Neural cell (in vitro differentiated cells): ENCODE data around the gene MS4A7. TPM values are rescaled to one million over a fixed set of nuclear protein-coding genes. Genes with fewer than 3 reads are reported as not detected.

Source experiments
- H2AFZ ChIP-seq: fragments of 200-600, 300-800 bp; sonication (generic), shearing (Covaris generic); 2 replicates; pipeline ENCODE4 v1.6.0; 2014; ENCODE audit warnings: low read depth, mild to moderate bottlenecking, antibody characterized with exemption, low read length, moderate library complexity
- H3F3A ChIP-seq: fragments of 200-600 bp; shearing (Covaris generic); 2 replicates; pipeline ENCODE4 v1.6.1; 2016; ENCODE audit warnings: mild to moderate bottlenecking, moderate library complexity, mixed read lengths, antibody characterized with exemption, low read length; ENCODE audit not compliant: insufficient read depth, poor library complexity, severe bottlenecking
- H3K27ac ChIP-seq: fragments of 200-600, 300-800 bp; sonication (generic), shearing (Covaris generic); 2 replicates; pipeline ENCODE4 v1.5.1; 2014; ENCODE audit warnings: mild to moderate bottlenecking, low read length, moderate library complexity
- H3K27me3 ChIP-seq: fragments of 300-800, 200-600 bp; sonication (generic), shearing (Covaris generic); 2 replicates; pipeline ENCODE4 v1.6.0; 2014; ENCODE audit warnings: mild to moderate bottlenecking, low read depth, low read length, moderate library complexity; ENCODE audit not compliant: insufficient read depth
- H3K36me3 ChIP-seq: fragments of 300-800, 200-600 bp; sonication (generic), shearing (Covaris generic); 2 replicates; pipeline ENCODE4 v1.5.1; 2014; ENCODE audit warnings: mild to moderate bottlenecking, antibody characterized with exemption, low read length, moderate library complexity; ENCODE audit not compliant: insufficient read depth
- H3K4me2 ChIP-seq: fragments of 300-800, 200-600 bp; sonication (generic), shearing (Covaris generic); 2 replicates; pipeline ENCODE4 v1.6.0; 2014; ENCODE audit warnings: mild to moderate bottlenecking, low read length
- H3K4me3 ChIP-seq: fragments of 300-800, 200-600 bp; sonication (generic), shearing (Covaris generic); 2 replicates; pipeline ENCODE4 v1.5.1; 2014; ENCODE audit warnings: mild to moderate bottlenecking, low read length, moderate library complexity
- H3K79me2 ChIP-seq: fragments of 200-600 bp; shearing (Covaris generic); replicated peaks from 2 replicates; pipeline ENCODE4 v1.6.0; 2014; ENCODE audit warnings: mild to moderate bottlenecking, low read length, moderate library complexity; ENCODE audit not compliant: insufficient read depth
- H3K9ac ChIP-seq: fragments of 300-800, 200-600 bp; sonication (generic), shearing (Covaris generic); 2 replicates; pipeline ENCODE4 v1.6.1; 2016; ENCODE audit warnings: mild to moderate bottlenecking, low read length, mixed read lengths
- H3K9me2 ChIP-seq: fragments of 200-600 bp; shearing (Covaris generic); 2 replicates; pipeline ENCODE4 v1.6.1; 2016; ENCODE audit warnings: mild to moderate bottlenecking, low read length, mixed read lengths; ENCODE audit not compliant: insufficient read depth
- H3K9me3 ChIP-seq: fragments of 200-600, 300-800 bp; sonication (generic), shearing (Covaris generic); 2 replicates; pipeline ENCODE4 v1.6.1; 2016; ENCODE audit warnings: mild to moderate bottlenecking, mixed run types, low read length, moderate library complexity, mixed read lengths
- H4K20me1 ChIP-seq: fragments of 200-600 bp; shearing (Covaris generic); 2 replicates; pipeline ENCODE4 v1.6.1; 2016; ENCODE audit warnings: mild to moderate bottlenecking, mixed run types; ENCODE audit not compliant: insufficient read depth
- EZH2 ChIP-seq: fragments of 200-600, 300-800 bp; shearing (Covaris generic), sonication (generic); IDR thresholded peaks from 2 replicates; pipeline ENCODE4 v1.6.1; 2014; ENCODE audit warnings: antibody characterized with exemption, low read length, borderline replicate concordance, mild to moderate bottlenecking; ENCODE audit not compliant: insufficient read depth, poor library complexity, severe bottlenecking
- MXI1 ChIP-seq: fragments of 450-650 bp; conservative IDR thresholded peaks from 2 replicates; pipeline ENCODE4 v1.6.1; 2014; ENCODE audit warnings: antibody characterized with exemption, mild to moderate bottlenecking; ENCODE audit not compliant: poor library complexity, severe bottlenecking
- POLR2AphosphoS5 ChIP-seq: IDR thresholded peaks from 2 replicates; pipeline ENCODE4 v1.6.1; 2012
- TAF1 ChIP-seq: IDR thresholded peaks from 2 replicates; pipeline ENCODE4 v1.6.1; 2012; ENCODE audit warnings: low read depth
- polyA plus RNA-seq: library from polyadenylated mRNA; depleted of rRNA; stranded (reverse); fragments of >200 nt; gene quantifications from 2 replicates; pipeline ENCODE4 v1.2.3, GENCODE V29; 2014
- TF ChIP-seq, protein P1 (sequence below): IDR thresholded peaks from 2 replicates; pipeline ENCODE4 v1.6.1; 2012; ENCODE audit warnings: borderline replicate concordance

The MS4A7 gene
- polyA plus RNA-seq, 1 donor from 2014 or later, result not detected

DNA sequence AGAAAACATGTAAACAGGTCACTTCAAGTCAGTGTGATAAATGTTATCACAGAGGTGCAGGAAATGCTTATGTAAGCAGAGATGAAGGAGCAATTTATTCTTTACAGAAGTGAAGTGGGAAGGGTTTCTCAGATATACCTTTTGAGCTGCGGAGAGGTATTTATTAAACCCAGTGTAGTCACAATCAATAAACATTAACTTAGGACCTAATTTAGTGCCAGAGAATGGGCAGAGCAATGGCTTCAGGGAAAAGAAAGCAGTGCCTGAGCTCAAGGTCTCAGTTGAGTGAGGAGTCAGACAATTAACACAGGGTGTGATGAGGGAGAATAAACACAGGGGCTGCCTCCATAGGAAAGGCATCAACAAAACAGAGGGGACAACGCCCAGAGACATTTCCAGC is 52.9 kb downstream of the MS4A7 start:
- Histone ChIP-seq H3K27me3 (no peaks in the 10 kb centered on the region), H3K9me2 (no peaks in the 10 kb centered on the region), H3F3A (no peaks in the 10 kb centered on the region), H2AFZ (no peak overlapping the region), H4K20me1 (no peaks in the 10 kb centered on the region), H3K36me3 (no peaks in the 10 kb centered on the region), H3K4me2 (no peak overlapping the region), H3K9ac (no peak overlapping the region), H3K4me3 (no peak overlapping the region), H3K9me3 (no peaks in the 10 kb centered on the region), H3K27ac (no peak overlapping the region), H3K79me2 (no peaks in the 10 kb centered on the region)
- TF ChIP-seq, protein P1, sequence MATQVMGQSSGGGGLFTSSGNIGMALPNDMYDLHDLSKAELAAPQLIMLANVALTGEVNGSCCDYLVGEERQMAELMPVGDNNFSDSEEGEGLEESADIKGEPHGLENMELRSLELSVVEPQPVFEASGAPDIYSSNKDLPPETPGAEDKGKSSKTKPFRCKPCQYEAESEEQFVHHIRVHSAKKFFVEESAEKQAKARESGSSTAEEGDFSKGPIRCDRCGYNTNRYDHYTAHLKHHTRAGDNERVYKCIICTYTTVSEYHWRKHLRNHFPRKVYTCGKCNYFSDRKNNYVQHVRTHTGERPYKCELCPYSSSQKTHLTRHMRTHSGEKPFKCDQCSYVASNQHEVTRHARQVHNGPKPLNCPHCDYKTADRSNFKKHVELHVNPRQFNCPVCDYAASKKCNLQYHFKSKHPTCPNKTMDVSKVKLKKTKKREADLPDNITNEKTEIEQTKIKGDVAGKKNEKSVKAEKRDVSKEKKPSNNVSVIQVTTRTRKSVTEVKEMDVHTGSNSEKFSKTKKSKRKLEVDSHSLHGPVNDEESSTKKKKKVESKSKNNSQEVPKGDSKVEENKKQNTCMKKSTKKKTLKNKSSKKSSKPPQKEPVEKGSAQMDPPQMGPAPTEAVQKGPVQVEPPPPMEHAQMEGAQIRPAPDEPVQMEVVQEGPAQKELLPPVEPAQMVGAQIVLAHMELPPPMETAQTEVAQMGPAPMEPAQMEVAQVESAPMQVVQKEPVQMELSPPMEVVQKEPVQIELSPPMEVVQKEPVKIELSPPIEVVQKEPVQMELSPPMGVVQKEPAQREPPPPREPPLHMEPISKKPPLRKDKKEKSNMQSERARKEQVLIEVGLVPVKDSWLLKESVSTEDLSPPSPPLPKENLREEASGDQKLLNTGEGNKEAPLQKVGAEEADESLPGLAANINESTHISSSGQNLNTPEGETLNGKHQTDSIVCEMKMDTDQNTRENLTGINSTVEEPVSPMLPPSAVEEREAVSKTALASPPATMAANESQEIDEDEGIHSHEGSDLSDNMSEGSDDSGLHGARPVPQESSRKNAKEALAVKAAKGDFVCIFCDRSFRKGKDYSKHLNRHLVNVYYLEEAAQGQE, result no peak

DNA sequence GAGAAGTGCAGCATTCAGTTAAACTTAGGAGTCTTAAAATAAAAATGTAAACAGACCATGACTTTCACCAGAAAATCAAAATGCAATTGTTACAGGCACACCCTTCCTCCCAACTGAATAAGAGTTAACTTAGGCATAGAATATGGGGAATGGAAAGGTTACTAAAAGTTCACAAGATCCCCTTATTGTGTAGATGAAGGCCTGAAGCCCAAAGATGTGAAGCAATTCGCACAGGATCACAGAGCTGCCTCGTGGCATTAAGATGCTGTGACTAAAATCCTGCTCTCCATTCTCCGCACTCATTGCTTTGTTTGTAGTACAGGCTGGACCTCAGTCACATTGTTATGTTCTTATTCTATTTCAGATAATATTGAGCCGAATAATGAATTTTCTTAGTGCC is 55.1 kb downstream of the MS4A7 start:
- Histone ChIP-seq H3K27me3 (no peaks in the 10 kb centered on the region), H3K36me3 (no peaks in the 10 kb centered on the region), H3K79me2 (no peaks in the 10 kb centered on the region), H3K9me2 (no peaks in the 10 kb centered on the region), H3F3A (no peaks in the 10 kb centered on the region), H3K4me2 (no peak overlapping the region), H3K9ac (no peak overlapping the region), H4K20me1 (no peaks in the 10 kb centered on the region), H3K27ac (no peak overlapping the region), H2AFZ (no peak overlapping the region), H3K9me3 (no peaks in the 10 kb centered on the region), H3K4me3 (no peak overlapping the region)
- TF ChIP-seq EZH2 (no peak), POLR2AphosphoS5 (no peak), TAF1 (no peak), MXI1 (no peak)

Other genes starting within 250 kb of the MS4A7 start
- gene MS4A6A, start 195.4 kb upstream of the MS4A7 start, polyA plus RNA-seq, result not detected in 2 replicates
- gene MS4A4E, start 135.4 kb upstream of the MS4A7 start, polyA plus RNA-seq, result not detected in 2 replicates
- gene MS4A4A, start 97.9 kb upstream of the MS4A7 start, polyA plus RNA-seq, result not detected in 2 replicates
- gene MS4A6E, start 51.3 kb upstream of the MS4A7 start, polyA plus RNA-seq, result not detected in 2 replicates
- gene MS4A14, start 17.9 kb downstream of the MS4A7 start, polyA plus RNA-seq, result not detected in 2 replicates
- not detected in 2 replicates for gene MS4A5, start 51.0 kb downstream of the MS4A7 start, polyA plus RNA-seq
- not detected in 2 replicates for gene MS4A1, start 77.3 kb downstream of the MS4A7 start, polyA plus RNA-seq
- not detected in 2 replicates for gene MS4A12, start 114.2 kb downstream of the MS4A7 start, polyA plus RNA-seq
- not detected in 2 replicates for gene MS4A13, start 136.9 kb downstream of the MS4A7 start, polyA plus RNA-seq